CD4-positive, alpha-beta T cell (primary cell): ENCODE data around the gene LRRC75A. TPM values are rescaled to one million over a fixed set of nuclear protein-coding genes. Genes with fewer than 3 reads are reported as not detected.

Experiments used
- ATAC-seq: fragments of 200-7000 bp; cut with Tn5 transposase; one replicate; pipeline ENCODE4 v1.10.0; 2022; ENCODE audit warnings: mild to moderate bottlenecking; ENCODE audit not compliant: poor library complexity
- CTCF ChIA-PET: fragments of 350-600 bp; sonication (Branson Sonifier 250); formaldehyde crosslinking; loops from one replicate; lab custom pipeline; 2021; ENCODE audit warnings: antibody characterized with exemption, inconsistent platforms; lab: Charles Lee
- POLR2A ChIA-PET: fragments of 350-600 bp; sonication (Branson Sonifier 250); formaldehyde crosslinking; loops from one replicate; lab custom pipeline; 2021; ENCODE audit warnings: antibody characterized with exemption, inconsistent platforms; lab: Charles Lee
- DNase-seq, 14 experiments: peaks; one replicate each; pipeline ENCODE4 v3.0.0-alpha.2; 2013 to 2020; ENCODE audit warnings: mixed read lengths in 2 of 14
- H3K27ac ChIP-seq, 2 donors: one replicate each; pipeline versions ENCODE4 v1.5.1 to v1.7.0; 2013; ENCODE audit warnings: low read length in 2 of 2, low read depth in 1 of 2, mild to moderate bottlenecking in 1 of 2
- H3K27me3 ChIP-seq, 2 experiments: 1 replicate in 1 of 2; 2 replicates in 1 of 2; pipeline versions ENCODE4 v1.6.1 to v1.7.0; 2013; ENCODE audit warnings: low read length in 2 of 2, control low read depth in 1 of 2, mild to moderate bottlenecking in 1 of 2, moderate library complexity in 1 of 2; ENCODE audit not compliant: insufficient read depth in 2 of 2, control insufficient read depth in 1 of 2
- H3K36me3 ChIP-seq: one replicate; pipeline ENCODE4 v1.6.1; 2013; ENCODE audit warnings: low read length, control low read depth; ENCODE audit not compliant: insufficient read depth
- H3K4me1 ChIP-seq: one replicate; pipeline ENCODE4 v1.6.1; 2013; ENCODE audit warnings: low read length, control low read depth; ENCODE audit not compliant: insufficient read depth
- H3K4me3 ChIP-seq: one replicate; pipeline ENCODE4 v1.5.1; 2013; ENCODE audit warnings: mild to moderate bottlenecking, low read length, moderate library complexity
- H3K9me3 ChIP-seq, 2 experiments: 1 replicate in 1 of 2; 2 replicates in 1 of 2; pipeline versions ENCODE4 v1.6.1 to v1.7.0; 2013; ENCODE audit warnings: low read length in 2 of 2, mild to moderate bottlenecking in 2 of 2, control low read depth in 1 of 2, moderate library complexity in 1 of 2; ENCODE audit not compliant: control insufficient read depth in 1 of 2, insufficient read depth in 1 of 2
- H3K27ac Mint-ChIP-seq: one replicate; pipeline ENCODE4 v1.8.0; 2020; ENCODE audit warnings: mixed read lengths
- H3K27me3 Mint-ChIP-seq: one replicate; pipeline ENCODE4 v1.8.0; 2021; ENCODE audit warnings: mixed read lengths
- H3K36me3 Mint-ChIP-seq: one replicate; pipeline ENCODE4 v1.8.0; 2021; ENCODE audit warnings: low read depth, mixed read lengths
- H3K4me1 Mint-ChIP-seq: one replicate; pipeline ENCODE4 v1.8.0; 2021; ENCODE audit warnings: low read depth, mixed read lengths
- H3K4me3 Mint-ChIP-seq: one replicate; pipeline ENCODE4 v1.8.0; 2020; ENCODE audit warnings: mild to moderate bottlenecking, mixed read lengths
- H3K9me3 Mint-ChIP-seq: one replicate; pipeline ENCODE4 v1.8.0; 2020; ENCODE audit warnings: mixed read lengths
- intact Hi-C, 2 experiments: fragments of 100-400 bp; cut with DNase I in 1 of 2; cut with micrococcal nuclease in 1 of 2; formaldehyde crosslinking; loops; one replicate each; pipeline versions ENCODE4 v1.15.1 to v1.9.0; 2023 to 2025; cut with DNase I, micrococcal nuclease
- total RNA-seq, 174 experiments: library from RNA in 2 of 174; stranded (reverse) in 2 of 174; gene quantifications; one replicate each; pipeline ENCODE4 v1.2.3 and lab custom pipeline; 2021 to 2026
- TF ChIP-seq, protein P1 (sequence below): fragments of 200-600 bp; IDR thresholded peaks from one replicate; pipeline ENCODE4 v1.8.0; 2022; ENCODE audit warnings: antibody characterized with exemption, mild to moderate bottlenecking

The LRRC75A gene
- total RNA-seq, 2 experiments from 2014 or later = 1.5 to 1.9 TPM

- intact Hi-C loops = no loop called here
- H3K27ac Mint-ChIP-seq = no peak overlapping the region
- CTCF ChIA-PET = interaction anchor here (1.0 to 1.4 kb wide), 2 partner anchors 8 to 14 kb away, joined by 5 to 6 read pairs; no protein-coding TSS in a partner anchor
- POLR2A ChIA-PET = interaction anchor here (1.5 to 3.7 kb wide), 2 partner anchors 12 kb away, joined by 4 to 17 read pairs; partner anchors contain the start of gene TRPV2
- H3K4me3 Mint-ChIP-seq = no peak overlapping the region
- no peaks in the 10 kb centered on the region for H3K27me3 ChIP-seq
- peaks cover 76% of the 10 kb centered on the region for H3K36me3 Mint-ChIP-seq
- peaks cover 67% of the 10 kb centered on the region for H3K36me3 ChIP-seq
- no peaks in the 10 kb centered on the region for H3K9me3 ChIP-seq
- no peak for DNase-seq
- H3K9me3 Mint-ChIP-seq = no peaks in the 10 kb centered on the region
- ATAC-seq = no peak
- no peak overlapping the region for H3K4me3 ChIP-seq
- H3K27ac ChIP-seq = no peak overlapping the region
- H3K4me1 ChIP-seq = peaks cover 11% of the 10 kb centered on the region
- TF ChIP-seq, protein P1, sequence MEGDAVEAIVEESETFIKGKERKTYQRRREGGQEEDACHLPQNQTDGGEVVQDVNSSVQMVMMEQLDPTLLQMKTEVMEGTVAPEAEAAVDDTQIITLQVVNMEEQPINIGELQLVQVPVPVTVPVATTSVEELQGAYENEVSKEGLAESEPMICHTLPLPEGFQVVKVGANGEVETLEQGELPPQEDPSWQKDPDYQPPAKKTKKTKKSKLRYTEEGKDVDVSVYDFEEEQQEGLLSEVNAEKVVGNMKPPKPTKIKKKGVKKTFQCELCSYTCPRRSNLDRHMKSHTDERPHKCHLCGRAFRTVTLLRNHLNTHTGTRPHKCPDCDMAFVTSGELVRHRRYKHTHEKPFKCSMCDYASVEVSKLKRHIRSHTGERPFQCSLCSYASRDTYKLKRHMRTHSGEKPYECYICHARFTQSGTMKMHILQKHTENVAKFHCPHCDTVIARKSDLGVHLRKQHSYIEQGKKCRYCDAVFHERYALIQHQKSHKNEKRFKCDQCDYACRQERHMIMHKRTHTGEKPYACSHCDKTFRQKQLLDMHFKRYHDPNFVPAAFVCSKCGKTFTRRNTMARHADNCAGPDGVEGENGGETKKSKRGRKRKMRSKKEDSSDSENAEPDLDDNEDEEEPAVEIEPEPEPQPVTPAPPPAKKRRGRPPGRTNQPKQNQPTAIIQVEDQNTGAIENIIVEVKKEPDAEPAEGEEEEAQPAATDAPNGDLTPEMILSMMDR = no peak
- H3K27me3 Mint-ChIP-seq = no peaks in the 10 kb centered on the region
- no peaks in the 10 kb centered on the region for H3K4me1 Mint-ChIP-seq
Measured at GRCh38 chr17:16427020-16427419, 65.0 kb downstream of the LRRC75A start.

DNA sequence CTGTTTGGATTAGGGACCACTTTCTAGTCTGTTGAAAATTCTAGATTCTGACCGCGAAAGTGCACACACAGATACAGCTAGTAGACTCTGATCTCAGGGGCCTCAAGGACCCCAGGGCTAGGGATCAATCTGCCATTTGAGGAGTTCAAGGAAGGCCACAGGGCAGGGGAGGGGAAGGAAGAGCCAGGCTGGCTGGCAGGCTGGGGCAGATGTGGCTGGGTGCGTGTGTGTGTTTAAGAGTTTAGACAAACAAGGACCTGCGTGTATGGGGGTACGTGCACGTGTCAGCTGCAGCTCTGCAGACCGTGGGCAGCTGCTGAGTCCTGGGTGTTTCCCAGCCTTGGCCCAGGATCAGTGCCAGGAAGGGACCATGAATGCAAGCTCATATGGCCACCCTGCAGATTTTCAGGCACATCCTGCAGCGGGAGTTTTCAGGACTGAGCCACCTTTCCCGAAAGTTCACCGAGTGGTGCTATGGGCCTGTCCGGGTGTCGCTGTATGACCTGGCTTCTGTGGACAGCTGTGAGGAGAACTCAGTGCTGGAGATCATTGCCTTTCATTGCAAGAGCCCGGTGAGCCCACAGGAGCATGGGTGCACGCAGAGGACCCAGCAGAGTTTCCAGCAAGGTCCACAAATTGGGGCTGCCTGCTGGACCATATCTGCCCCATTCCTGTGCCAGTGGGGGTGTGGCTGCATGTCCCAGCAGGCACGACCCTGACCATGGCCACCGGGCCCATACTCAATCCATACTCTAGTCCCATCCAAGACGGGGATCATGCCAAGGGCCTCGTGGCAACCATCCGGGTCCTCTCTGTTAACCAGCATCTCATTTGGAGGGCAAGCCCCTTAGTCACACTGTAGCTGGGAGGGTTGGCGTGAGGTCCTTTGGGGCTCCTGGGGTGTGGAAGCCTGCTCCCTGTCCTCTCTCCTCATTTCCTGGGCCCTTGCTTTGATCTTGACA lies 66.0 kb downstream of the LRRC75A start:
- no peaks in the 10 kb centered on the region for H3K9me3 Mint-ChIP-seq
- no peaks in the 10 kb centered on the region for H3K27me3 ChIP-seq
- H3K27ac ChIP-seq = no peak overlapping the region
- H3K36me3 ChIP-seq = peaks cover 72% of the 10 kb centered on the region
- H3K27me3 Mint-ChIP-seq = no peaks in the 10 kb centered on the region
- H3K4me1 ChIP-seq = peaks cover 11% of the 10 kb centered on the region
- no peaks in the 10 kb centered on the region for H3K9me3 ChIP-seq
- no peak overlapping the region for H3K27ac Mint-ChIP-seq
- peaks cover 81% of the 10 kb centered on the region for H3K36me3 Mint-ChIP-seq
- ChIA-PET POLR2A (interaction anchor here (1.2 to 3.7 kb wide), 2 partner anchors 10 to 13 kb away, joined by 6 to 17 read pairs; partner anchors contain the start of gene TRPV2), CTCF (no interaction called here)
- peaks cover under 1% of the 10 kb centered on the region for H3K4me1 Mint-ChIP-seq
- no peak overlapping the region for H3K4me3 Mint-ChIP-seq
- ATAC-seq = no peak
- DNase-seq = no peak
- H3K4me3 ChIP-seq = no peak overlapping the region
- TF ChIP-seq, protein P1 = no peak
- intact Hi-C loops = no loop called here

DNA sequence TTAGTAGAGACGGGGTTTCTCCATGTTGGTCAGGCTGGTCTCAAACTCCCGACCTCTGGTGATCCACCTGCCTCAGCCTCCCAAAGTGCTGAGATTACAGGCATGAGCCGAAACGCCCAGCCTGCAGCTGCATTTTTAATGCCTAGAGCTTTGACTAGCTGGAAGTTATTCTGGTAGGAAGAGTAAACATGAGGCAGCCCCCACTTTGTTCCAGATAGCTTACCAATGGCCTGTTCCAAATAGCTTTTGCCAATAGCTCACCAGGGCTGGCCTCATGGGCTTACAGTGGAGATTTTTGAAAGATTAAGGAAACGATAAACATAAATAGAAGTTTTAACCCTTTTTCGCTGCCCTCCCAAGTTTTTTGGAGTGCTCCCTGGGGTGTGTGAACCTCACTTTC lies 66.8 kb downstream of the LRRC75A start:
- DNase-seq (no peak), ATAC-seq (no peak)
- Histone ChIP-seq H3K4me1 (peaks cover 13% of the 10 kb centered on the region), H3K27ac (no peak overlapping the region), H3K36me3 (peaks cover 80% of the 10 kb centered on the region), H3K9me3 (no peaks in the 10 kb centered on the region), H3K27me3 (no peaks in the 10 kb centered on the region), H3K4me3 (no peak overlapping the region)
- CTCF ChIA-PET = no interaction called here
- Mint-ChIP-seq H3K27ac (no peak overlapping the region), H3K27me3 (no peaks in the 10 kb centered on the region), H3K4me3 (no peak overlapping the region), H3K4me1 (peaks cover 9% of the 10 kb centered on the region), H3K9me3 (no peaks in the 10 kb centered on the region), H3K36me3 (peaks cover 81% of the 10 kb centered on the region)
- intact Hi-C loops = no loop called here
- POLR2A ChIA-PET = interaction anchor here (1.2 to 3.7 kb wide), 2 partner anchors 10 to 14 kb away, joined by 6 to 17 read pairs; partner anchors contain the start of gene TRPV2
- TF ChIP-seq, protein P1 = no peak
